ENCODE results near the gene MERTK.
A peak's percentile ranks its signal among the peaks of the same experiment; 100 is the strongest.
"Not testable (repeated sequence)": the region's sequence is repeated elsewhere in the genome, so short reads cannot be mapped to it uniquely, and the experiment has no call there.

Gene MERTK

DNA sequence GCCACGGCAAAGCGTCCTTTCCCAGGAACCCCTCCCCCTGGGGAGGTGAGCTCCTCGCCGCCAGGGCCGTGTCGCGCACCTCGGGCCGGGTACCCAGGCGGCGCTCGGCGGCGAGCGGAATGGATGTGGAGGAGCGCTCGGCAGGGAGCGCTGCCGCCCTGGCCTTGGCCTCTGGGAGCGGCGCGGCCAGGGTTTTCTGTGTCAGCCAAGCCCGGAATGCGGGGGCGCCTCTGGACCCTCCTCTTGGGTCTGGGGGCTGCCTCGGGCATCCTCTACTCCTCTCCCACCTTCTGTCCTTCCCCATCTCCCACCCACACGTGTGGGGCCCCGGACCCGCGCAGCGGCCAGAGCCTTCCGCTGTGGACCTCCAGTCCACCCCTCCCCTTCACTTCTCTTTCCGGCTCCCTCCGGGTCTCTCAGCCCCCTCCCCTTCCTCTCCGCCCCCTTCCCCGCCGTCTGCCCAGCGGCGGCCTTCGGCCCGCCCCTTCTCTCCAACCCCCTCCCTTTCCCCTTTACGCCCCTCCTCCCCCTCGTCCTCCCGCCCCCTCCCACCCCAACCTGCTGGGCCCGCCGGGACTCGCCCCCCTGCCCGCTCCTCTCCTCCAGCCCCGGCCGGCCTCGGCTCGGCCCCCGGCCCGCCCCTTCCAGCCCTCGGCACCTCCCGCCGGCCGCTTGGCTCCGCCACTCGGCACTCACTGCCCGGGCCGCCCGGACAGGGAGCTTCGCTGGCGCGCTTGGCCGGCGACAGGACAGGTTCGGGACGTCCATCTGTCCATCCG is at the start of gene MERTK:
MERTK (plus strand) TSS at position 684 of the 779 bp plus-strand sequence. CDS start 129 bp downstream, outside the sequence.
- no peaks in the 10 kb centered on the region for H3K9me3 ChIP-seq (ENCODE audit: control insufficient read depth, insufficient read depth, low read length)
- H3K36me3 ChIP-seq (ENCODE audit: insufficient read depth, low read length) = no peaks in the 10 kb centered on the region
- H3K4me1 ChIP-seq (ENCODE audit: insufficient read depth, low read length) = peaks cover 7% of the 10 kb centered on the region
- peak within 1 kb of the TSS; percentile 90 for H3K9ac ChIP-seq (ENCODE audit: low read depth, low read length)

DNA sequence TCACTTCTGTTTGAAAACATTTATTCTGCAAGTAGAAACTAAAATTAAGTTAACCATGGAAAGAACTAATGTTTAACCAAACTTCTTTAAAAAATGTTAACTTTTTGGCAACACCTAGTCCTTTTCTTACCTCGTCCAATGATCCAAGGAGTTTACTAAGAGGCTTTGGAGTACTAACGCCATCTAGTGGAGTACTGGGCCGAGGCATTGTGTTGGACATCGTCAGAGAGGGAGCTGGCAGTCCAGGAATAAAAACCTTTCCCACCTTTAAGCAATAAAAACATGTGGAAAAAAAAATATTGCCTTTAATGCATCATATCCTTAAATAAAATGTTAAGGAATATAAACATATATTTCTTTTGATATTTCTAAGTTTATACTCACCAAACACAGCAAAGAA is 47.8 kb upstream of the MERTK start:
- H3K36me3 ChIP-seq (ENCODE audit: insufficient read depth, low read length); H3K4me1 ChIP-seq (ENCODE audit: insufficient read depth, low read length); H3K9me3 ChIP-seq (ENCODE audit: control insufficient read depth, insufficient read depth, low read length); H3K9ac ChIP-seq (ENCODE audit: low read depth, low read length): not testable (repeated sequence)

DNA sequence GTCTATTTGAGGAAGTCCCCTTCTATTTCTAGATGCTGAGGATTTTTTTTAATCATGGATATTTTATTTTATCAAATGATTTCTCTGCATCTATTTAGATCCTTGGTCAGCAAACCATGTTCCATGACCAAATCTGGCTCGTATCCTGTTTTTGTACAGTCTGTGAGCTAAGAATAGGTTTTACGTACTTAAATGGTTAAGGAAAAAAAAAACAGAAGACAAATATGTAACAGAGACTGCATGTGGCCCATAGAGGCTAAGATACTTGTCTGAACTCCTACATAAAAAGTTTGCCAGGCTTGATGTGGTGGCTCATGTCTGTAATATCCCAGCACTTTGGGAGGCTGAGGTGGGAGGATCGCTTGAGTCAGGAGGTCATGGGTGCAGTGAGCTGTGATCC is 45.9 kb upstream of the MERTK start:
- not testable (repeated sequence) for H3K4me1 ChIP-seq (ENCODE audit: insufficient read depth, low read length); H3K36me3 ChIP-seq (ENCODE audit: insufficient read depth, low read length); H3K9me3 ChIP-seq (ENCODE audit: control insufficient read depth, insufficient read depth, low read length); H3K9ac ChIP-seq (ENCODE audit: low read depth, low read length)

DNA sequence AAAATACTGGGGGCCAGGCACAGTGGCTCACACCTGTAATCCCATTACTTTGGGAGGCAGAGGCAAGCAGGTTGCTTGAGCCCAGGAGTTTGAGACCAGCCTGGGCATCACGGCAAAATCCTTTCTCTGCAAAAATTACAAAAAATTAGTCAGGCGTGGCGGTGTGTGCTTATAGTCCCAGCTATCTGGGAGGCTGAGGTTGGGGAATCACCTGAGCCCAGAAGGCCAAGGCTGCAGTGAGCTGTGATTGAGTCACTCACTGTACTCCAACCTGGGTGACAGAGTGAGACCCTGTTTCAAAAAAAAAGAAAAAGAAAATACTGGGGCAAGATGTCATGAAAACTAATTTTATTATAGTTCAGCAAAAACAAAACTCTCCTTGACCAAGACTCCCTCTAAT is 38.4 kb upstream of the MERTK start:
- H3K9me3 ChIP-seq (ENCODE audit: control insufficient read depth, insufficient read depth, low read length); H3K9ac ChIP-seq (ENCODE audit: low read depth, low read length); H3K4me1 ChIP-seq (ENCODE audit: insufficient read depth, low read length); H3K36me3 ChIP-seq (ENCODE audit: insufficient read depth, low read length): not testable (repeated sequence)

DNA sequence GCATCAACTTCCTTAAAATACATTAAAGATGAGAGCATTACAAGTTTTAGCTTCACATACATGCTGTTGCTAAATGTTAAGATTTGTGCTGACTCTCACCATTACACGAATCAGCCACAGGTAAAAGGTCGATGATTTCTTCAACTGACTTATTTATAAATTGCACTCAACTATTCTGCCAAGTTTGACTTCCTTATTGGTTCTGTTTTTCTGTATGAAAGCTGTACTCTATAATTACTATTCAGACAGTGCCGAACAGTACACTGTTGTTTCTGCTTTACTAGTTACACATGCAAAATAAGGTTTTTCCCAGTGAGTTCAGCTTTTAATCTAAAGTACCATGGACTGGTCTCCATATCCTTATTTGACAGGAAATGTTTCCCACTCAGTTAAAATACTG is 33.3 kb upstream of the MERTK start:
- H3K36me3 ChIP-seq (ENCODE audit: insufficient read depth, low read length); H3K9ac ChIP-seq (ENCODE audit: low read depth, low read length); H3K4me1 ChIP-seq (ENCODE audit: insufficient read depth, low read length); H3K9me3 ChIP-seq (ENCODE audit: control insufficient read depth, insufficient read depth, low read length): not testable (repeated sequence)

DNA sequence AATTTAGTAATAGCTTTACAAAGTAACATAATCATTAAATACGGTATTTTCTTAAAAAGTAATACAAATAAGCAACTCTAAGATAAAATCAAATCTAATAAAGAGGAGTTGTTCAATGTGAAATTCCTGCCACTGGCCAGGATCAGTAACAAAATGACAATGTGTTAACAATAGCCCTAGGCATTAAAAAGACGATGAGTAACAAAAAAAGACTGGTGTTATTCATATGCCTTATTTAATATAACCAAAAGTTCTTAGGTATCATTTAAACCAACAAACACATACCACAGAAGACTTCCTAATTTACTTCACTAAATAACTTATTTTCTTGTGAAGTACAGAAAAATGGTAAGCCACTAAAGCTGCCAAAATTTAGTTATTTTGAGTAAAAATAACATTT is 25.6 kb upstream of the MERTK start:
- H3K9ac ChIP-seq (ENCODE audit: low read depth, low read length); H3K36me3 ChIP-seq (ENCODE audit: insufficient read depth, low read length); H3K4me1 ChIP-seq (ENCODE audit: insufficient read depth, low read length); H3K9me3 ChIP-seq (ENCODE audit: control insufficient read depth, insufficient read depth, low read length): not testable (repeated sequence)

DNA sequence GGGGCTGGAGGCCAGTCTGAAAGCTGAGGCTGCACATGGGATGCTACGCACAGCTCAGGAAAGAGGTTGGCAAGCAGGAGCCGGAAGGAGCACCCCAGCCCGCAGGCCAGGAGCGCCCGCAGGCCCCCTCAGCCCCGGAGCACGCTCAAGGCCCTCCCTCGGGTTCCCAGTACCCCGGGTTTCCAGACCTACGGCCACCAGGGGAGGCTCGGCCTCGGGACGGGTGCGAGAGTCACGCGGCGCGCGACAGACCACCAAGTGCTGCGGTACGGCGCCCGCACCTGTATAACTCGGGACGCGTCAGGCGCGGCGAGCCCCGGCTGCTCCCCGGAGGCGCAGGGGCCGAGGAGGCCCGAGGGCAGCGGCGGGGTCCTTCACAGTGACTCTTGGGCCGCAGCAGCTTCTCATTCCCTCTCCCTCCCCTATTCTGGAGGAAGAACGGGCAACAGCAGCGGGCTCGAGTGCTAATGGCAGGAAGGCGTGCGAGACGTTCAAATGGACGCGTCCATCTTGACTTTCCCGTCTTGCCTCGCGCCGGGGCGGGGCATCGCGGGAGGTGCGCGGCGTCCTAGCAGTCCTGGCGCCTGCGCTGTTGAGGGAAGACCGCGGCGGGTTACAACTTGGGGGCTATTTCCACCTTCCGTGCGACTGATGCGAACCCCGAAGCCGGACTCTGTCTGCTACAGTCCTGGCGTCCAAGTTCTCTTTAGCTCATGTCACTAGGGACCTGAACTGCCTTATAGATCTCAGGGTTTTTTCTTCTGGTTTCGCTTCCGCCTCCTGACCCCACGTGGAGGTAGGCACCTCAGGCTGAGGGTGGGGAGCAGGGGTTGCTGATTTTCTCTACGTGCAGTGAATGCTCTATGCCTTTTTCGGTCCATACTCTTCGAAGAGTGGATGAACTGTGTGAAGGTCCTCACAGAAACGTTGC is 14.5 kb upstream of the MERTK start, which contains the start of gene ANAPC1:
ANAPC1 (minus strand) TSS at position 533 of the 931 bp plus-strand sequence. CDS start 3,368 bp downstream, outside the sequence.
- no peaks in the 10 kb centered on the region for H3K4me1 ChIP-seq (ENCODE audit: insufficient read depth, low read length)
- peak within 1 kb of the TSS; percentile 92 for H3K9ac ChIP-seq (ENCODE audit: low read depth, low read length)
- no peaks in the 10 kb centered on the region for H3K9me3 ChIP-seq (ENCODE audit: control insufficient read depth, insufficient read depth, low read length)
- H3K36me3 ChIP-seq (ENCODE audit: insufficient read depth, low read length) = no peaks in the 10 kb centered on the region

DNA sequence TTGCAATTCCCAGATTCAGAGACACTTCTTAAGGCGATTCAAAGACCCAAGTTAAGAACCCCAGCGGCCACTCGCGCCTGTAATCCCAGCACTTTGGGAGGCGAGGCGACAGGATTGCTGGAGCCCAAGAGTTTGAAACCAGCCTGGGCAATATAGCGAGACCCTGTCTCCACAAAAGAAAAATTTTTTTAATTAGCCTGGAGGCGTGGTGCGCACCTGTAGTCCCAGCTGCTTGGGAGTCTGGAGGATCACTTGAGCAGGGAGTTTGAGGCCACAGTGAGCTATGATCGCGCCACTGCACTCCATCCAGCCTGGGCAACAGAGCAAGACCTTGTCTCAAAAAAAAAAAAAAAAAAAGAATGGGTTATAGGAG is 13.8 kb upstream of the MERTK start:
- no peaks in the 10 kb centered on the region for H3K4me1 ChIP-seq (ENCODE audit: insufficient read depth, low read length)

DNA sequence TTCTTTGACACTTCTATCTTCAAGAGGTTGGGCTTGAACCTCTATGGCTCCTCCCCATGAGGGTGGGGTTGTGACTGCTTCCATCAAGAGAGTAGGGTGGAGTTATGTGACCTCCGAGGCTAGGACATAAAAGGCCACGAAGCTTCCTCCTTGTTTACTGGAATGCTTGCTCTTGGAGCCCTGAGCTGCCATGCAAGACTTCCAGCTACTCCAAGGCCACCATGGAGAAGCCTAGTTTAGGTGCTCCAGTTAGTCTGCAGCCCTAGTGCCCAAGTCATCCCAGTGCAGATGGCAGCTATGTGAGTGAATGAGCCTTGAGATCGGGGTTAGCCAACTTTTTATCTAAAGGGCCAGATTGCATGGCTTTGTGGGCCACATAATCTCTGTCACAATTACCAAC is 2.4 kb upstream of the MERTK start:
- Histone ChIP-seq H3K36me3 (ENCODE audit: insufficient read depth, low read length) (no peaks in the 10 kb centered on the region), H3K4me1 (ENCODE audit: insufficient read depth, low read length) (peaks cover 4% of the 10 kb centered on the region; the same call in 1 of the 2 replicates), H3K9me3 (ENCODE audit: control insufficient read depth, insufficient read depth, low read length) (no peaks in the 10 kb centered on the region), H3K9ac (ENCODE audit: low read depth, low read length) (no peak overlapping the region)

More for the DNA sequence above, 13.8 kb upstream of the MERTK start:
- Histone ChIP-seq H3K9me3 (ENCODE audit: control insufficient read depth, insufficient read depth, low read length) (no peaks in the 10 kb centered on the region), H3K9ac (ENCODE audit: low read depth, low read length) (peak overlapping the region; percentile 92), H3K36me3 (ENCODE audit: insufficient read depth, low read length) (no peaks in the 10 kb centered on the region)

DNA sequence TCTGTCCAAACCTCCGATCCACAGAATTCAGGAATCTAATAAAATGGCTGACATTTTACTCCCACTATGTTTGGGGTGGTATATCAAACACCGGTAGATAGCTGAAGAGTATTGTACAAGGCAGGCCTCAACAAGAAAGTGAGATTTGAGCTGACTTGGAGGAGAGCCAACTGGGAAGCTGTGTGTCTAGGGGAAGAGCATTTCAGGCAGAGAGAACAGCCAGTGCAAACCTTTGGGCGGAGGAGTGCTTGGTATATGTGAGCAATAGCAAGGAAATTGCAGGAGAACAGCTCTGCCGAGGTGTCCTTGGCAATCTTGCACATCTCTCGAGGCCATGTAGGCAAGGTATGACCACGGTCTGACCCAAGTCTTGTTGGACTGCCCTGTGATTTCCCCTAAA is 1.8 kb upstream of the MERTK start:
- H3K36me3 ChIP-seq (ENCODE audit: insufficient read depth, low read length) = no peaks in the 10 kb centered on the region
- no peak overlapping the region for H3K9ac ChIP-seq (ENCODE audit: low read depth, low read length)
- no peaks in the 10 kb centered on the region for H3K9me3 ChIP-seq (ENCODE audit: control insufficient read depth, insufficient read depth, low read length)
- peaks cover 4% of the 10 kb centered on the region; the same call in 1 of the 2 replicates for H3K4me1 ChIP-seq (ENCODE audit: insufficient read depth, low read length)

DNA sequence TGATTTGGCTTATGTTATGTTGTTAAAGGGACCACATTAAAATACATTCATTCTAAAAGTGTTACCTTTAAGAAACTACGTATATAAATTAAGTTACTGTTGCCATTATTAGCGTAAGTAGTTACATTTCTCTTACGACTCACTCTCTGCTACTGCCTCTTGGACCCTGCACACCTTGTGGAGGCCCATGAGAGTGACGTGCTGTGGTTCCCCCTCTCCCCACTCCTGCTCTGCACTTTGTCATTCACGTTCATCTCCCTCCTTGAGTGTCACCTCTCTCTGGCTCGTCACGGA is 830 bp upstream of the MERTK start:
- Histone ChIP-seq H3K4me1 (ENCODE audit: insufficient read depth, low read length) (peaks cover 4% of the 10 kb centered on the region; the same call in 1 of the 2 replicates), H3K9me3 (ENCODE audit: control insufficient read depth, insufficient read depth, low read length) (no peaks in the 10 kb centered on the region), H3K9ac (ENCODE audit: low read depth, low read length) (peak overlapping the region; percentile 90), H3K36me3 (ENCODE audit: insufficient read depth, low read length) (no peaks in the 10 kb centered on the region)

DNA sequence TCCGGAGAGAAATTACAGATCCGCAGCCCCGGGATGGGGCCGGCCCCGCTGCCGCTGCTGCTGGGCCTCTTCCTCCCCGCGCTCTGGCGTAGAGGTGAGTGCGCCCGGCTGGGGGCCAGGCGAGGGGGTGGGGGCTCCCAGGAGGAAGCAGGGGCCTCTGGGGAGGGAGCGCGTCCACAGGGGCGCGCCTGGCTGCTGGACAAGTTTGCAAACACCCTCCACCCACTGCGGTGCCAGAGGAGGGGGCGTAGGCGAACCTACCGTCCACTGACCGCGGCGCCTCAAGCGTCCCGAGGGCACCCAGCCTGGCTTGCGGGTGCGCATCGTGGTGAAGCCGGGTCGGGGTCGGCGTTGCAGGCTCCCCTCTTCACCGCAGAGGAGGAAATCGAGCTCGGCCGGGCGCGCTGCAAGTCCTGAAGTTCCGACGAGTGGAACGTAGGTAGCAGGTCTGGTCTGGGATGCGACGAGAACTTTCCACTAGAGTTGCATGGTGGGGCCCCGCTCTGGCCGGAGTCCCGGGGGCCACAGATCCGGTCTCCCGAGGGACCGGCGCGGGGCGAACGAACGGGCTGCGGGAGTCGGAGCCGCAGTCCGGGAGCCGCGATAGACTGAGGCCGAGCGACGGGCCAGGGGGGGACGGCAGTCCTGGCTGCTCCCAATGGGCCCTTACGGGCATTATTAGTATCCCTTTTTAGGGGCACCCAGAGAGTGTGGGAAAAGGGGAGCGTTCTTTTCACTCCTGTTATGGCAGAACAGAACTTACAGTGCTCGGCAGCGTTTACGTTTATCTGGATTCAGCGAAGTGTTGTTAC is 502 bp downstream of the MERTK start:
- Histone ChIP-seq H3K36me3 (ENCODE audit: insufficient read depth, low read length) (no peaks in the 10 kb centered on the region), H3K9me3 (ENCODE audit: control insufficient read depth, insufficient read depth, low read length) (no peaks in the 10 kb centered on the region), H3K9ac (ENCODE audit: low read depth, low read length) (peak overlapping the region; percentile 87), H3K4me1 (ENCODE audit: insufficient read depth, low read length) (peaks cover 14% of the 10 kb centered on the region)

DNA sequence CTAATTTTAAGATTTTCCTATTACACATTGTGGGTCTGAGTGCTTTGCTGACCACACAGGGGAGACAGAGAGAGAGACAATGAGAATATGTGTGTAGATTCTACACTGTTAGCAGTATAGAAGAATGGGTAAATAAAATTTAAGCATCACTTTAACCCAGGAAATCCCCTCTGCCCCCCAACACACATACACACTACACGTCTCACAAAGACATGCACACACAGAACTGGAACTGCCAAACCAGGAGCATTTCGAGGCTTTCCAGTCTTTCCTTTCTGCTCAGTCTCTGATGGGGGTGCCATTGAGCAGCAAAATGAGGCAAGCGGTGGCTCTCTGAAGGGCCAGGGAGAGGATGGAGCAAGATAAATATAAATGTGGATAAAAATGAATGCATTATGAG is 2.5 kb downstream of the MERTK start:
- H3K36me3 ChIP-seq (ENCODE audit: insufficient read depth, low read length) = no peaks in the 10 kb centered on the region
- no peaks in the 10 kb centered on the region for H3K9me3 ChIP-seq (ENCODE audit: control insufficient read depth, insufficient read depth, low read length)
- H3K9ac ChIP-seq (ENCODE audit: low read depth, low read length) = no peak overlapping the region
- peaks cover 23% of the 10 kb centered on the region for H3K4me1 ChIP-seq (ENCODE audit: insufficient read depth, low read length)

DNA sequence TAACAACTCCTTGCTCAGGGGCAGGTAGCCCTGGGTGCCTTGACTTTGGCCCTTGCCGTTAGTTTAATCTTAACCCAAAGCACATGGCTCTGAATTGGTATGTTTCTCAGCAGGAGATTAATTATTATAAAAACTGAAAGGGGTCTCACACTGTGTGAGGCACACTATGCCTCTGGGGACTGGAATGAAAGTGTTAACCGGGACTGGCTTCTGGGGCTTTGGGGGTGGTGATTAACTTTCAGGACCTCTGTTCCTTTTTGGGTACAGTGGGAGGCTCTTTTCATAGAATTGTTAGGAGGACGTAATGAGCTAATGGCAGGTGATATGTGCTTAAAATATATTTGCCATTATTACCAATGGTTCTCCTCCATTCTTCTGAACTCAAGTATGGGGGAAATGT is 5.1 kb downstream of the MERTK start:
- H3K4me1 ChIP-seq (ENCODE audit: insufficient read depth, low read length) = peaks cover 33% of the 10 kb centered on the region
- H3K9ac ChIP-seq (ENCODE audit: low read depth, low read length) = no peak overlapping the region
- no peaks in the 10 kb centered on the region for H3K9me3 ChIP-seq (ENCODE audit: control insufficient read depth, insufficient read depth, low read length)
- H3K36me3 ChIP-seq (ENCODE audit: insufficient read depth, low read length) = no peaks in the 10 kb centered on the region
